ENCODE measurements around the gene PHKA2. TPM values are rescaled to one million over a fixed set of nuclear protein-coding genes. Genes with fewer than 3 reads are reported as not detected.

Gene PHKA2
- total and polyA plus RNA-seq, 3 donors from 2014 or later: 42.4 to 95.7 (median 89.9) TPM

GRCh38 chrX:18886005-18886343 is 97.9 kb downstream of the PHKA2 start:
- no peaks in the 10 kb centered on the region for H3K27me3 ChIP-seq
- TF ChIP-seq, protein P1, sequence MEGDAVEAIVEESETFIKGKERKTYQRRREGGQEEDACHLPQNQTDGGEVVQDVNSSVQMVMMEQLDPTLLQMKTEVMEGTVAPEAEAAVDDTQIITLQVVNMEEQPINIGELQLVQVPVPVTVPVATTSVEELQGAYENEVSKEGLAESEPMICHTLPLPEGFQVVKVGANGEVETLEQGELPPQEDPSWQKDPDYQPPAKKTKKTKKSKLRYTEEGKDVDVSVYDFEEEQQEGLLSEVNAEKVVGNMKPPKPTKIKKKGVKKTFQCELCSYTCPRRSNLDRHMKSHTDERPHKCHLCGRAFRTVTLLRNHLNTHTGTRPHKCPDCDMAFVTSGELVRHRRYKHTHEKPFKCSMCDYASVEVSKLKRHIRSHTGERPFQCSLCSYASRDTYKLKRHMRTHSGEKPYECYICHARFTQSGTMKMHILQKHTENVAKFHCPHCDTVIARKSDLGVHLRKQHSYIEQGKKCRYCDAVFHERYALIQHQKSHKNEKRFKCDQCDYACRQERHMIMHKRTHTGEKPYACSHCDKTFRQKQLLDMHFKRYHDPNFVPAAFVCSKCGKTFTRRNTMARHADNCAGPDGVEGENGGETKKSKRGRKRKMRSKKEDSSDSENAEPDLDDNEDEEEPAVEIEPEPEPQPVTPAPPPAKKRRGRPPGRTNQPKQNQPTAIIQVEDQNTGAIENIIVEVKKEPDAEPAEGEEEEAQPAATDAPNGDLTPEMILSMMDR (IDR thresholded peaks at IDR 0.05): no peak
- TF ChIP-seq POLR2A (IDR thresholded peaks at IDR 0.05): no peak
- peak overlapping the region in 1 of 2 donors; percentile 78 for H3K27ac ChIP-seq
- no peaks in the 10 kb centered on the region for H3K9me3 ChIP-seq
- no peak for DNase-seq
- peaks cover 5% of the 10 kb centered on the region for H3K4me1 ChIP-seq
- no peak overlapping the region for H3K4me3 ChIP-seq
- WGBS, 2 donors: 15 to 25% methylated on average over 6 to 12 of the region's 12 CpGs
- no peaks in the 10 kb centered on the region for H3K36me3 ChIP-seq (ENCODE audit: low read depth, missing control alignments)
- intact Hi-C loops (cut with DNase I; ENCODE audit: low total_unique reads): no loop called here

DNA sequence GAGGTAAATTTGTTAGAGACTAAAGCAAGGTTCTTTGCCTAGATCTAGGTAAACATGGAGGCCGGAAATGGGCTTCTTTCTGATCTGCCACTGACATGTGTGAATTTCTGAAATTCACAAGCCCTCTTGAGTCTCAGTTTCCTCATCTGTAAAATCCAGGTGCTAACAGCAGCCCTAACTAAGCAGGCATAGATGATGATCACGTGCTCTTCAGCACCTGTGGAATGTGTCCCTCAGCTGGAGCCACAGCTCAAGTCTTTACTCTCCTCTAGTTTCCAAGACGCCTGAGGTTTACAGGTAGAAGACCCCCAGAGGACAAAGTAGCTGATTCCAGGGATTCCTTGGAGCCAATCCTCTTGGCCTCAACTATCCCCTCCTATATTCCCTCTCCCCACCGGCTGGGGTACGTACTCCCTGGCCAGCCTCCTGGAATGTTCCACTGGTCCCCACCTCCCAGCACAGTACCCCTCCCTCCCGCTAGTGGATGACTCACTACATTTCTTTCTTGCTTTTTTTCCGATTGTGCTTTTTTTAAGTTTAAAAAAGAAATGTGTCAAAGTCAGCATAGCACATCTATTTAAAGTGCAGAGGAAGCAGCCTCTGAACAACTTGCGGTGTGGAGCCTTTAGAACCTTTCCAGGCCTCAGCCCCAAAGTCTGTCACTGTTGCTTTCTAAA is 98.4 kb downstream of the PHKA2 start:
- intact Hi-C loops (cut with DNase I; ENCODE audit: low total_unique reads): no loop called here
- H3K4me3 ChIP-seq: no peak overlapping the region
- peak overlapping the region in 1 of 2 donors; percentile 78 for H3K27ac ChIP-seq
- TF ChIP-seq, protein P1 (IDR thresholded peaks at IDR 0.05): no peak
- TF ChIP-seq POLR2A (IDR thresholded peaks at IDR 0.05): no peak
- peaks cover 5% of the 10 kb centered on the region for H3K4me1 ChIP-seq
- WGBS, 2 donors: 22 to 24% methylated on average over 6 to 8 of the region's 8 CpGs
- H3K9me3 ChIP-seq: no peaks in the 10 kb centered on the region
- H3K27me3 ChIP-seq: no peaks in the 10 kb centered on the region
- DNase-seq: no peak
- H3K36me3 ChIP-seq (ENCODE audit: low read depth, missing control alignments): no peaks in the 10 kb centered on the region

DNA sequence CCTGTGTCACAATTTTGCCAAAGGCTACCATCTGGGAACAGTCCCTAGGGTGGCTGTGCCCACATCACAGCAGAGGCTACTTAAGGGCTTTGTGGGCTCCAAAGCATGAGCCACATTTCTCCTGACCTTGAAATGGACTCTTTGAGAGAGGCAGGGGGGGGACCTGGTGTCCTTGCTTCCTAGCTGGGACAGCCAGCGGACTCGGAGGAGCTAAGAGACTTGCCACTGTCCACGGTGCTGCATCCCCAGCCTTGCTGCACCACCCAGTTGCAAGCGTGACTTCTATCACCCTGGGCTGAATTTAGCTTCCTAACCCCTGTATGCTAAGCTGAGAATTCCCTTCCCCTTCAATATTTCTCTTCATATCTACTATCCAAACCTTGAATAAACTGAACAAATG is 99.0 kb downstream of the PHKA2 start:
- H3K36me3 ChIP-seq (ENCODE audit: low read depth, missing control alignments): no peaks in the 10 kb centered on the region
- no peak for DNase-seq
- H3K9me3 ChIP-seq: no peaks in the 10 kb centered on the region
- TF ChIP-seq POLR2A (IDR thresholded peaks at IDR 0.05): no peak
- TF ChIP-seq, protein P1 (IDR thresholded peaks at IDR 0.05): no peak
- H3K27me3 ChIP-seq: no peaks in the 10 kb centered on the region
- intact Hi-C loops (cut with DNase I; ENCODE audit: low total_unique reads): no loop called here
- H3K27ac ChIP-seq: no peak overlapping the region
- WGBS, 2 donors: 22 to 62% methylated on average over 2 to 4 of the region's 4 CpGs
- no peak overlapping the region for H3K4me3 ChIP-seq
- peaks cover 5% of the 10 kb centered on the region for H3K4me1 ChIP-seq

- no peak overlapping the region for H3K27ac ChIP-seq
- 70 to 80% methylated on average over 11 to 16 of the region's 16 CpGs for WGBS, 2 donors
- intact Hi-C loops (cut with DNase I; ENCODE audit: low total_unique reads): no loop called here
Measured at GRCh38 chrX:18883961-18884765, 99.8 kb downstream of the PHKA2 start.

More at GRCh38 chrX:18883961-18884765, 99.8 kb downstream of the PHKA2 start:
- Histone ChIP-seq H3K4me1 (peaks cover 5% of the 10 kb centered on the region), H3K36me3 (ENCODE audit: low read depth, missing control alignments) (no peaks in the 10 kb centered on the region), H3K27me3 (no peaks in the 10 kb centered on the region), H3K9me3 (no peaks in the 10 kb centered on the region), H3K4me3 (no peak overlapping the region)
- TF ChIP-seq, protein P1 (IDR thresholded peaks at IDR 0.05): no peak
- no peak for TF ChIP-seq POLR2A (IDR thresholded peaks at IDR 0.05)
- no peak for DNase-seq

Data from testis (tissue), 3 donors.